Measurements from ENCODE around the gene ATP13A4. TPM values are rescaled to one million over a fixed set of nuclear protein-coding genes. Genes with fewer than 3 reads are reported as not detected.

ATP13A4 gene
- total RNA-seq, 2 experiments from 2014 or later: 0.98 to 1.6 TPM

- intact Hi-C loops (cut with DNase I, micrococcal nuclease): loop anchor here in 1 of 2 experiments (10.0 kb wide), 1 partner anchor 992 kb away; no protein-coding TSS in a partner anchor
- Histone ChIP-seq H3K27ac (ENCODE audit: low read depth in 1 of 2, low read length in 2 of 2) (peak within 1 kb of the TSS; percentile 64 to 88), H3K36me3 (ENCODE audit: insufficient read depth, low read length) (peaks cover 10% of the 10 kb centered on the region), H3K27me3 (ENCODE audit: control insufficient read depth in 1 of 2, insufficient read depth in 2 of 2, low read length in 2 of 2) (no peaks in the 10 kb centered on the region), H3K4me3 (ENCODE audit: low read length) (peak within 1 kb of the TSS; percentile 97), H3K9me3 (ENCODE audit: control insufficient read depth in 1 of 2, insufficient read depth in 1 of 2, low read length in 2 of 2) (no peaks in the 10 kb centered on the region), H3K4me1 (ENCODE audit: insufficient read depth, low read length) (peaks cover 25% of the 10 kb centered on the region)
- TF ChIP-seq, protein P1, sequence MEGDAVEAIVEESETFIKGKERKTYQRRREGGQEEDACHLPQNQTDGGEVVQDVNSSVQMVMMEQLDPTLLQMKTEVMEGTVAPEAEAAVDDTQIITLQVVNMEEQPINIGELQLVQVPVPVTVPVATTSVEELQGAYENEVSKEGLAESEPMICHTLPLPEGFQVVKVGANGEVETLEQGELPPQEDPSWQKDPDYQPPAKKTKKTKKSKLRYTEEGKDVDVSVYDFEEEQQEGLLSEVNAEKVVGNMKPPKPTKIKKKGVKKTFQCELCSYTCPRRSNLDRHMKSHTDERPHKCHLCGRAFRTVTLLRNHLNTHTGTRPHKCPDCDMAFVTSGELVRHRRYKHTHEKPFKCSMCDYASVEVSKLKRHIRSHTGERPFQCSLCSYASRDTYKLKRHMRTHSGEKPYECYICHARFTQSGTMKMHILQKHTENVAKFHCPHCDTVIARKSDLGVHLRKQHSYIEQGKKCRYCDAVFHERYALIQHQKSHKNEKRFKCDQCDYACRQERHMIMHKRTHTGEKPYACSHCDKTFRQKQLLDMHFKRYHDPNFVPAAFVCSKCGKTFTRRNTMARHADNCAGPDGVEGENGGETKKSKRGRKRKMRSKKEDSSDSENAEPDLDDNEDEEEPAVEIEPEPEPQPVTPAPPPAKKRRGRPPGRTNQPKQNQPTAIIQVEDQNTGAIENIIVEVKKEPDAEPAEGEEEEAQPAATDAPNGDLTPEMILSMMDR (IDR thresholded peaks at IDR 0.05): no peak
- Mint-ChIP-seq H3K27ac (peak within 1 kb of the TSS; percentile 83), H3K27me3 (no peaks in the 10 kb centered on the region), H3K4me1 (ENCODE audit: low read depth) (peaks cover 54% of the 10 kb centered on the region), H3K9me3 (no peaks in the 10 kb centered on the region), H3K36me3 (ENCODE audit: low read depth) (peaks cover 24% of the 10 kb centered on the region), H3K4me3 (peak within 1 kb of the TSS; percentile 92)
- CTCF ChIA-PET: no interaction called here
- ATAC-seq (ENCODE audit: poor library complexity) (peak; percentile 85), DNase-seq (peak; percentile 70 to 95 (median 82))
- POLR2A ChIA-PET: no interaction called here
Measured at GRCh38 chr3:193592841-193593667, 38.4 kb upstream of the ATP13A4 start, which contains the start of gene OPA1. Gene OPA1, plus strand, starts transcription at chr3:193593208. Its CDS starts 170 bp downstream, at chr3:193593378.

- peaks cover 13% of the 10 kb centered on the region for H3K36me3 Mint-ChIP-seq (ENCODE audit: low read depth)
Measured at GRCh38 chr3:193590088-193590856, 35.6 kb upstream of the ATP13A4 start.

GRCh38 chr3:193589616-193590015 lies 34.9 kb upstream of the ATP13A4 start:
- Histone ChIP-seq H3K4me3 (ENCODE audit: low read length) (no peak overlapping the region), H3K4me1 (ENCODE audit: insufficient read depth, low read length) (peaks cover 21% of the 10 kb centered on the region), H3K27ac (ENCODE audit: low read depth in 1 of 2, low read length in 2 of 2) (no peak overlapping the region), H3K36me3 (ENCODE audit: insufficient read depth, low read length) (no peaks in the 10 kb centered on the region), H3K9me3 (ENCODE audit: control insufficient read depth in 1 of 2, insufficient read depth in 1 of 2, low read length in 2 of 2) (no peaks in the 10 kb centered on the region), H3K27me3 (ENCODE audit: control insufficient read depth in 1 of 2, insufficient read depth in 2 of 2, low read length in 2 of 2) (no peaks in the 10 kb centered on the region)
- peaks cover 29% of the 10 kb centered on the region for H3K4me1 Mint-ChIP-seq (ENCODE audit: low read depth)
- peaks cover 13% of the 10 kb centered on the region for H3K36me3 Mint-ChIP-seq (ENCODE audit: low read depth)
- ChIA-PET POLR2A (no interaction called here), CTCF (interaction anchor here (1.1 kb wide), 1 partner anchor 17 kb away, joined by 4 read pairs; no protein-coding TSS in a partner anchor)
- H3K9me3 Mint-ChIP-seq: no peaks in the 10 kb centered on the region
- TF ChIP-seq, protein P1 (IDR thresholded peaks at IDR 0.05): no peak
- H3K27me3 Mint-ChIP-seq: no peaks in the 10 kb centered on the region
- DNase-seq (no peak), ATAC-seq (ENCODE audit: poor library complexity) (no peak)
- H3K4me3 Mint-ChIP-seq: no peak overlapping the region
- intact Hi-C loops (cut with DNase I, micrococcal nuclease): loop anchor here in 1 of 2 experiments (10.0 kb wide), 1 partner anchor 995 kb away; no protein-coding TSS in a partner anchor
- no peak overlapping the region for H3K27ac Mint-ChIP-seq

More at GRCh38 chr3:193590088-193590856, 35.6 kb upstream of the ATP13A4 start:
- H3K36me3 ChIP-seq (ENCODE audit: insufficient read depth, low read length): no peaks in the 10 kb centered on the region
- H3K4me3 ChIP-seq (ENCODE audit: low read length): no peak overlapping the region
- H3K4me1 Mint-ChIP-seq (ENCODE audit: low read depth): peaks cover 36% of the 10 kb centered on the region
- H3K9me3 ChIP-seq (ENCODE audit: control insufficient read depth in 1 of 2, insufficient read depth in 1 of 2, low read length in 2 of 2): no peaks in the 10 kb centered on the region
- H3K9me3 Mint-ChIP-seq: no peaks in the 10 kb centered on the region
- H3K27me3 Mint-ChIP-seq: no peaks in the 10 kb centered on the region
- no peak for DNase-seq
- ChIA-PET CTCF (interaction anchor here (1.1 kb wide), 1 partner anchor 17 kb away, joined by 4 read pairs; no protein-coding TSS in a partner anchor), POLR2A (no interaction called here)
- no peak for ATAC-seq (ENCODE audit: poor library complexity)
- TF ChIP-seq, protein P1 (IDR thresholded peaks at IDR 0.05): no peak
- H3K27ac ChIP-seq (ENCODE audit: low read depth in 1 of 2, low read length in 2 of 2): no peak overlapping the region
- H3K27me3 ChIP-seq (ENCODE audit: control insufficient read depth in 1 of 2, insufficient read depth in 2 of 2, low read length in 2 of 2): no peaks in the 10 kb centered on the region
- peak overlapping the region; percentile 44 for H3K4me3 Mint-ChIP-seq
- H3K4me1 ChIP-seq (ENCODE audit: insufficient read depth, low read length): peaks cover 21% of the 10 kb centered on the region
- intact Hi-C loops (cut with DNase I, micrococcal nuclease): loop anchor here in 1 of 2 experiments (10.0 kb wide), 1 partner anchor 995 kb away; no protein-coding TSS in a partner anchor
- H3K27ac Mint-ChIP-seq: no peak overlapping the region
